Left ventricle myocardium inferior (tissue), 1 donor: ENCODE results near the gene DOCK4. TPM values are rescaled to one million over a fixed set of nuclear protein-coding genes. Genes with fewer than 3 reads are reported as not detected.
A peak's percentile ranks its signal among the peaks of the same experiment; 100 is the strongest.

ENCODE experiments used
- DNase-seq: peaks from one replicate; pipeline ENCODE4 v3.0.0-alpha.2; 2020
- H3K27ac ChIP-seq: fragments of 200-600 bp; replicated peaks from 2 replicates; pipeline ENCODE4 v1.8.0; 2021
- H3K27me3 ChIP-seq: fragments of 200-600 bp; 2 replicates; pipeline ENCODE4 v1.8.0; 2021; ENCODE audit warnings: low read depth
- H3K36me3 ChIP-seq: fragments of 200-600 bp; 2 replicates; pipeline ENCODE4 v1.8.0; 2021
- H3K4me1 ChIP-seq: fragments of 200-600 bp; 2 replicates; pipeline ENCODE4 v1.8.0; 2021
- H3K4me3 ChIP-seq: fragments of 200-600 bp; 2 replicates; pipeline ENCODE4 v1.8.0; 2021; ENCODE audit warnings: mild to moderate bottlenecking, moderate library complexity
- H3K9me3 ChIP-seq: fragments of 200-600 bp; replicated peaks from 2 replicates; pipeline ENCODE4 v1.8.0; 2021
- CTCF ChIP-seq: fragments of 200-600 bp; IDR thresholded peaks from 2 replicates; pipeline ENCODE4 v1.8.0; 2021; ENCODE audit warnings: antibody characterized with exemption, mild to moderate bottlenecking, borderline replicate concordance
- intact Hi-C: fragments of 100-400 bp; cut with micrococcal nuclease; formaldehyde crosslinking; loops from one replicate; pipeline ENCODE4 v1.11.0; 2022
- total RNA-seq: library from RNA; stranded (reverse); fragmentation: NEBNext Ultra II Directional; extraction: Animal tissue kit (Norgen Biotek cat#: 25700); gene quantifications from one replicate; pipeline ENCODE4 v1.2.1, GENCODE V29; 2021
- donor health status: DM: no; HTN: yes; CAD: no; lungs with severe emphysema.

Gene DOCK4
- total RNA-seq, 1 donor from 2014 or later = 15.2 TPM

GRCh38 chr7:111997546-111997945, 208.7 kb downstream of the DOCK4 start:
- Histone ChIP-seq H3K36me3 (no peaks in the 10 kb centered on the region), H3K27ac (no peak overlapping the region), H3K4me1 (peaks cover 3% of the 10 kb centered on the region), H3K27me3 (no peaks in the 10 kb centered on the region), H3K9me3 (no peaks in the 10 kb centered on the region), H3K4me3 (no peak overlapping the region)
- intact Hi-C loops = no loop called here
- no peak for DNase-seq
- TF ChIP-seq CTCF = no peak

DNA sequence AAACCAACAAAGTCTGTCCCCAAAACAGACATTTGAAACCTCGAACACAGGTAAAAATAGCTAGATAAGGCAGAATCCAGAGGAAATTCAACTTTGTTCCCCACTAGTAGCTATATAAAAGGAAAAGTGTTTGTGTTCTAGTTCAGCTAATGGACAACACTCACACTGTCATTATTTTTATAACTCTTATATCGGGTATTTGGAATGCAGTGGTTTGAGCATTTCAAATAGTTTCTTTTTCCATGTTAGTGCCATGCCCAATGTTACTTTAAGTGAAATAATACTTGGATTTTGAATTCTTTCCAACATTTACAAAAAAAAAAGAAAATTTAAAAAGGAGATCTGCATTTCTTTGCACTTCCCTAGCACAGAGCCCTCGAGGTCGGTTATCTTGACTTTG, 213.6 kb downstream of the DOCK4 start:
- TF ChIP-seq CTCF = no peak
- Histone ChIP-seq H3K27me3 (no peaks in the 10 kb centered on the region), H3K4me3 (no peak overlapping the region), H3K36me3 (peaks cover 15% of the 10 kb centered on the region), H3K9me3 (no peaks in the 10 kb centered on the region), H3K4me1 (peaks cover 16% of the 10 kb centered on the region), H3K27ac (no peak overlapping the region)
- intact Hi-C loops = no loop called here
- DNase-seq = no peak

DNA sequence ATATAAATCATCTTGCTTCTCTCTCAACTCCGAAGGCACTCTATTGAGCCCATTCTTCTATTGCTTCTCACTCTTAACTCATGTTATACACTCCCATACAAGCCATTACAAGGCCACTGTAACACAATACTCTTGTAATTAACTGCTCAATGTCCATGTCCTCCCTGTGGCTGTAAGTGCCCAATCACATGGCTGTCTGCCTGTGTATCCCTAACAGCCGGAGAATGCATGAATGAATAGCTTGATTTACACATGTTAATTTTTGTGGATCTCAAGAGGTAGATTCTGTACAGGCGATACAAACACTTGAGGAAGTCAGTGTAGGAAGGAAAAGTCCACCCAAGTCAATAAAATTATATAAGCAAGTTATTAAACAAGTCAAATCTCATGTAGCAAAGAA, 215.6 kb downstream of the DOCK4 start:
- no peak overlapping the region for H3K4me3 ChIP-seq
- no peak overlapping the region for H3K27ac ChIP-seq
- no peaks in the 10 kb centered on the region for H3K27me3 ChIP-seq
- DNase-seq = no peak
- H3K9me3 ChIP-seq = no peaks in the 10 kb centered on the region
- peaks cover 29% of the 10 kb centered on the region for H3K4me1 ChIP-seq
- intact Hi-C loops = no loop called here
- peaks cover 17% of the 10 kb centered on the region for H3K36me3 ChIP-seq
- TF ChIP-seq CTCF = no peak

GRCh38 chr7:111987886-111988285, 218.3 kb downstream of the DOCK4 start:
- H3K27me3 ChIP-seq = no peaks in the 10 kb centered on the region
- peak overlapping the region; percentile 72 for H3K27ac ChIP-seq
- peaks cover 29% of the 10 kb centered on the region for H3K4me1 ChIP-seq
- intact Hi-C loops = no loop called here
- no peak for TF ChIP-seq CTCF
- peaks cover 30% of the 10 kb centered on the region for H3K36me3 ChIP-seq
- H3K4me3 ChIP-seq = no peak overlapping the region
- no peaks in the 10 kb centered on the region for H3K9me3 ChIP-seq
- DNase-seq = no peak

GRCh38 chr7:111987115-111987826, 218.9 kb downstream of the DOCK4 start:
- H3K27me3 ChIP-seq = no peaks in the 10 kb centered on the region
- DNase-seq = no peak
- peak overlapping the region; percentile 72 for H3K27ac ChIP-seq
- intact Hi-C loops = no loop called here
- peaks cover 30% of the 10 kb centered on the region for H3K36me3 ChIP-seq
- H3K9me3 ChIP-seq = no peaks in the 10 kb centered on the region
- H3K4me1 ChIP-seq = peaks cover 23% of the 10 kb centered on the region
- no peak for TF ChIP-seq CTCF
- no peak overlapping the region for H3K4me3 ChIP-seq
